Effector memory CD8-positive, alpha-beta T cell (primary cell): ENCODE measurements around the gene RGS11.
A peak's percentile ranks its signal among the peaks of the same experiment; 100 is the strongest.
"Not testable (repeated sequence)": the region's sequence is repeated elsewhere in the genome, so short reads cannot be mapped to it uniquely, and the experiment has no call there.

Experiments
- ATAC-seq: fragments of 150-1000 bp; cut with Tn5 transposase; replicated peaks from 2 replicates; pipeline ENCODE4 v1.10.0; 2021; ENCODE audit warnings: mild to moderate bottlenecking, moderate library complexity
- DNase-seq, 3 experiments: peaks; one replicate each; pipeline ENCODE4 v3.0.0; 2021
- H3K27ac Mint-ChIP-seq, 2 donors: one replicate each; pipeline ENCODE4 v1.8.0; 2022; ENCODE audit warnings: mild to moderate bottlenecking in 2 of 2, mixed read lengths in 2 of 2, moderate library complexity in 2 of 2
- H3K27me3 Mint-ChIP-seq, 2 donors: one replicate each; pipeline ENCODE4 v1.8.0; 2022; ENCODE audit warnings: mixed read lengths in 2 of 2
- H3K36me3 Mint-ChIP-seq: one replicate; pipeline ENCODE4 v1.8.0; 2022; ENCODE audit warnings: mild to moderate bottlenecking, moderate library complexity, mixed read lengths; ENCODE audit not compliant: insufficient read depth
- H3K4me1 Mint-ChIP-seq, 2 donors: one replicate each; pipeline ENCODE4 v1.8.0; 2022; ENCODE audit warnings: low read depth in 2 of 2, mixed read lengths in 2 of 2
- H3K4me3 Mint-ChIP-seq, 2 donors: one replicate each; pipeline ENCODE4 v1.8.0; 2022; ENCODE audit warnings: mild to moderate bottlenecking in 2 of 2, mixed read lengths in 2 of 2, moderate library complexity in 2 of 2
- H3K9me3 Mint-ChIP-seq, 2 donors: one replicate each; pipeline ENCODE4 v1.8.0; 2022; ENCODE audit warnings: mixed read lengths in 2 of 2

Gene RGS11

GRCh38 chr16:234468-235305 is 41.1 kb downstream of the RGS11 start, which contains the start of gene FAM234A:
TSS of gene FAM234A (plus strand) at chr16:234821. CDS start at chr16:254414, 19,593 bp downstream.
- ATAC-seq (peak; percentile 84), DNase-seq (peak; percentile 90 to 94 (median 93))
- Mint-ChIP-seq H3K27me3 (no peaks in the 10 kb centered on the region), H3K4me1 (peaks cover 7 to 16% of the 10 kb centered on the region in 2 donors), H3K9me3 (no peaks in the 10 kb centered on the region), H3K36me3 (peaks cover 22% of the 10 kb centered on the region), H3K4me3 (peak within 1 kb of the TSS; percentile 87 to 90), H3K27ac (peak within 1 kb of the TSS; percentile 95 to 97)

- Mint-ChIP-seq H3K9me3 (no peaks in the 10 kb centered on the region), H3K27ac (no peak overlapping the region), H3K27me3 (no peaks in the 10 kb centered on the region), H3K4me3 (no peak overlapping the region), H3K4me1 (peaks cover 21 to 25% of the 10 kb centered on the region in 2 donors), H3K36me3 (peaks cover 52% of the 10 kb centered on the region)
- DNase-seq = no peak
- ATAC-seq = no peak
Observed at GRCh38 chr16:230949-231348, 44.8 kb downstream of the RGS11 start.

- H3K36me3 Mint-ChIP-seq = peaks cover 57% of the 10 kb centered on the region
- ATAC-seq = not testable (repeated sequence)
Observed at GRCh38 chr16:230351-230750, 45.4 kb downstream of the RGS11 start.

GRCh38 chr16:229731-230281 is 45.9 kb downstream of the RGS11 start:
- no peak for DNase-seq
- Mint-ChIP-seq H3K4me1 (peaks cover 14 to 17% of the 10 kb centered on the region in 2 donors), H3K36me3 (peaks cover 57% of the 10 kb centered on the region), H3K27me3 (no peaks in the 10 kb centered on the region), H3K27ac (peak overlapping the region in 1 of 2 donors; percentile 94), H3K4me3 (peak overlapping the region; percentile 86 to 87), H3K9me3 (no peaks in the 10 kb centered on the region)
- no peak for ATAC-seq

More at GRCh38 chr16:230351-230750, 45.4 kb downstream of the RGS11 start:
- peak overlapping the region in 1 of 2 donors; percentile 94 for H3K27ac Mint-ChIP-seq
- not testable (repeated sequence) for H3K27me3 Mint-ChIP-seq, DNase-seq, H3K9me3 Mint-ChIP-seq
- peak overlapping the region in 1 of 2 donors; percentile 44 for H3K4me3 Mint-ChIP-seq
- peaks cover 18 to 22% of the 10 kb centered on the region in 2 donors for H3K4me1 Mint-ChIP-seq

- Mint-ChIP-seq H3K4me1 (peaks cover 13 to 14% of the 10 kb centered on the region in 2 donors), H3K4me3 (peak within 1 kb of the TSS; percentile 86 to 87), H3K36me3 (peaks cover 58% of the 10 kb centered on the region), H3K27ac (peak within 1 kb of the TSS; percentile 93 to 94), H3K9me3 (no peaks in the 10 kb centered on the region), H3K27me3 (no peaks in the 10 kb centered on the region)
- peak; percentile 78 to 85 (median 80) for DNase-seq
- ATAC-seq = peak; percentile 89
Observed at GRCh38 chr16:228852-229730, 46.7 kb downstream of the RGS11 start, which contains the start of gene LUC7L. TSS of gene LUC7L (minus strand) at chr16:229449. CDS start at chr16:229339, 110 bp downstream.

- no peak for DNase-seq
- ATAC-seq = peak; percentile 31
- peaks cover 13 to 14% of the 10 kb centered on the region in 2 donors for H3K4me1 Mint-ChIP-seq
- peaks cover 58% of the 10 kb centered on the region for H3K36me3 Mint-ChIP-seq
- peak overlapping the region; percentile 86 to 87 for H3K4me3 Mint-ChIP-seq
- H3K27me3 Mint-ChIP-seq = no peaks in the 10 kb centered on the region
- H3K27ac Mint-ChIP-seq = peak overlapping the region; percentile 93 to 94
- H3K9me3 Mint-ChIP-seq = no peaks in the 10 kb centered on the region
Observed at GRCh38 chr16:228151-228851, 47.4 kb downstream of the RGS11 start.

- H3K27ac Mint-ChIP-seq = no peak overlapping the region
- no peak overlapping the region for H3K4me3 Mint-ChIP-seq
- H3K36me3 Mint-ChIP-seq = peaks cover 96% of the 10 kb centered on the region
- no peaks in the 10 kb centered on the region for H3K9me3 Mint-ChIP-seq
- ATAC-seq (no peak), DNase-seq (no peak)
- H3K4me1 Mint-ChIP-seq = peaks cover 10 to 14% of the 10 kb centered on the region in 2 donors
- H3K27me3 Mint-ChIP-seq = no peaks in the 10 kb centered on the region
Observed at GRCh38 chr16:220021-220420, 55.7 kb downstream of the RGS11 start.
